Calu3 (cell line): ENCODE measurements around the gene OR4C12. TPM values are rescaled to one million over a fixed set of nuclear protein-coding genes. Genes with fewer than 3 reads are reported as not detected.
"Not testable (repeated sequence)": the region's sequence is repeated elsewhere in the genome, so short reads cannot be mapped to it uniquely, and the experiment has no call there.

ENCODE experiments used
- Bru-seq: library from RNA; stranded (reverse); fragments of 400-500 nt; gene quantifications from one replicate; lab custom pipeline; 2021; lab: Mats Ljungman, UMichigan
- BruChase-seq, 2 experiments: library from RNA; stranded (reverse); fragments of 400-500 nt; gene quantifications; one replicate each; lab custom pipeline; 2021; lab: Mats Ljungman, UMichigan
- BruUV-seq: library from RNA; stranded (reverse); fragments of 400-500 nt; replicated peaks from 2 replicates; lab custom pipeline; 2021; lab: Mats Ljungman, UMichigan
- CTCF ChIA-PET: fragments of 300-600 bp; sonication (Branson Sonifier 250); formaldehyde crosslinking; loops from one replicate; lab custom pipeline; 2022; ENCODE audit warnings: antibody characterized with exemption; lab: Charles Lee
- DNase-seq: peaks from one replicate; pipeline ENCODE4 v3.0.0; 2022
- H3K27ac Mint-ChIP-seq: one replicate; pipeline ENCODE4 v1.8.0; 2022; ENCODE audit warnings: mixed read lengths; ENCODE audit not compliant: unreplicated experiment
- H3K27me3 Mint-ChIP-seq: one replicate; pipeline ENCODE4 v1.8.0; 2022; ENCODE audit warnings: mixed read lengths; ENCODE audit not compliant: unreplicated experiment
- H3K36me3 Mint-ChIP-seq: one replicate; pipeline ENCODE4 v1.8.0; 2022; ENCODE audit warnings: mild to moderate bottlenecking, moderate library complexity, mixed read lengths; ENCODE audit not compliant: insufficient read depth, unreplicated experiment
- H3K4me1 Mint-ChIP-seq: one replicate; pipeline ENCODE4 v1.8.0; 2022; ENCODE audit warnings: mild to moderate bottlenecking, low read depth, mixed read lengths; ENCODE audit not compliant: unreplicated experiment
- H3K4me3 Mint-ChIP-seq: one replicate; pipeline ENCODE4 v1.8.0; 2022; ENCODE audit warnings: mild to moderate bottlenecking, low read depth, moderate library complexity, mixed read lengths; ENCODE audit not compliant: unreplicated experiment
- H3K9me3 Mint-ChIP-seq: one replicate; pipeline ENCODE4 v1.8.0; 2022; ENCODE audit warnings: low read depth, mixed read lengths; ENCODE audit not compliant: unreplicated experiment
- CTCF ChIP-seq: fragments of 200-600 bp; IDR thresholded peaks from one replicate; pipeline ENCODE4 v1.8.0; 2022; ENCODE audit warnings: antibody characterized with exemption; ENCODE audit not compliant: unreplicated experiment
- intact Hi-C: fragments of 100-400 bp; cut with micrococcal nuclease; formaldehyde crosslinking; loops from one replicate; pipeline ENCODE4 v1.10.0; 2022; ENCODE audit not compliant: unreplicated experiment
- long read RNA-seq: library from polyadenylated mRNA; stranded (forward); transcript quantifications from one replicate; pipeline ENCODE4 v2.0.0, GENCODE V29; 2022
- total RNA-seq: library from RNA; stranded (reverse); gene quantifications from 2 replicates; pipeline ENCODE4 v1.2.3, GENCODE V29; 2022

Gene OR4C12
- total RNA-seq: not detected in 2 replicates
- not detected for Bru-seq, nascent RNA
- BruChase-seq, experiment 1, labeled RNA remaining after a 6-hour chase: not detected
- not detected for BruChase-seq, experiment 2, labeled RNA remaining after a 2-hour chase
- long read RNA-seq: 0 reads

- H3K27me3 Mint-ChIP-seq, BruUV-seq, CTCF ChIA-PET, H3K27ac Mint-ChIP-seq, H3K9me3 Mint-ChIP-seq, intact Hi-C loops, H3K36me3 Mint-ChIP-seq, H3K4me3 Mint-ChIP-seq, DNase-seq, H3K4me1 Mint-ChIP-seq: not testable (repeated sequence)
Measured at GRCh38 chr11:49982435-49982834, at the start of gene OR4C12. TSS of gene OR4C12 (minus strand) at chr11:49982535. CDS start at chr11:49982501, 34 bp downstream.

GRCh38 chr11:50030193-50030592, 47.9 kb upstream of the OR4C12 start:
- BruUV-seq: no TSS peak
- Mint-ChIP-seq H3K27me3 (no peaks in the 10 kb centered on the region), H3K4me1 (no peaks in the 10 kb centered on the region), H3K27ac (no peak overlapping the region), H3K36me3 (no peaks in the 10 kb centered on the region), H3K4me3 (no peak overlapping the region), H3K9me3 (peaks cover 11% of the 10 kb centered on the region)
- intact Hi-C loops: no loop called here
- CTCF ChIA-PET: no interaction called here
- DNase-seq: no peak
- no peak for TF ChIP-seq CTCF

GRCh38 chr11:49995565-49995964, 13.2 kb upstream of the OR4C12 start:
- Mint-ChIP-seq H3K27ac (no peak overlapping the region), H3K36me3 (no peaks in the 10 kb centered on the region), H3K27me3 (no peaks in the 10 kb centered on the region), H3K4me1 (no peaks in the 10 kb centered on the region), H3K4me3 (no peak overlapping the region), H3K9me3 (peaks cover 9% of the 10 kb centered on the region)
- peak; percentile 26 for DNase-seq
- BruUV-seq: no TSS peak
- intact Hi-C loops: loop anchor here (10.0 kb wide), 1 partner anchor 59 kb away; no protein-coding TSS in a partner anchor
- peak; percentile 30 for TF ChIP-seq CTCF
- CTCF ChIA-PET: no interaction called here

- H3K9me3 Mint-ChIP-seq, H3K27me3 Mint-ChIP-seq, H3K4me3 Mint-ChIP-seq, H3K27ac Mint-ChIP-seq, DNase-seq, CTCF ChIA-PET, BruUV-seq, H3K36me3 Mint-ChIP-seq, H3K4me1 Mint-ChIP-seq, intact Hi-C loops: not testable (repeated sequence)
Measured at GRCh38 chr11:49973439-49973838, 8.9 kb downstream of the OR4C12 start.

GRCh38 chr11:49952091-49952490, 30.2 kb downstream of the OR4C12 start, which contains the start of gene OR4C13:
TSS of gene OR4C13 (plus strand) at chr11:49952391. CDS start at chr11:49952423, 32 bp downstream.
- no peaks in the 10 kb centered on the region for H3K27me3 Mint-ChIP-seq
- no peaks in the 10 kb centered on the region for H3K4me1 Mint-ChIP-seq
- H3K4me3 Mint-ChIP-seq: no peak within 1 kb of the TSS
- H3K36me3 Mint-ChIP-seq: no peaks in the 10 kb centered on the region
- CTCF ChIA-PET: no interaction called here
- intact Hi-C loops: no loop called here
- H3K9me3 Mint-ChIP-seq: peaks cover 4% of the 10 kb centered on the region
- no TSS peak for BruUV-seq
- DNase-seq: no peak
- no peak within 1 kb of the TSS for H3K27ac Mint-ChIP-seq
- TF ChIP-seq CTCF: no peak

- H3K4me1 Mint-ChIP-seq, H3K36me3 Mint-ChIP-seq, DNase-seq, H3K4me3 Mint-ChIP-seq, intact Hi-C loops, H3K9me3 Mint-ChIP-seq, BruUV-seq, CTCF ChIA-PET, H3K27me3 Mint-ChIP-seq, H3K27ac Mint-ChIP-seq: not testable (repeated sequence)
Measured at GRCh38 chr11:49948701-49949100, 33.6 kb downstream of the OR4C12 start.
